HG02759 (cell line): ENCODE measurements around the gene NR6A1.

Source experiments
- ATAC-seq: cut with Tn5 transposase; IDR thresholded peaks from one replicate; pipeline ENCODE4 v1.9.1; 2021; ENCODE audit warnings: mild to moderate bottlenecking, moderate library complexity; ENCODE audit not compliant: unreplicated experiment

NR6A1 gene

DNA sequence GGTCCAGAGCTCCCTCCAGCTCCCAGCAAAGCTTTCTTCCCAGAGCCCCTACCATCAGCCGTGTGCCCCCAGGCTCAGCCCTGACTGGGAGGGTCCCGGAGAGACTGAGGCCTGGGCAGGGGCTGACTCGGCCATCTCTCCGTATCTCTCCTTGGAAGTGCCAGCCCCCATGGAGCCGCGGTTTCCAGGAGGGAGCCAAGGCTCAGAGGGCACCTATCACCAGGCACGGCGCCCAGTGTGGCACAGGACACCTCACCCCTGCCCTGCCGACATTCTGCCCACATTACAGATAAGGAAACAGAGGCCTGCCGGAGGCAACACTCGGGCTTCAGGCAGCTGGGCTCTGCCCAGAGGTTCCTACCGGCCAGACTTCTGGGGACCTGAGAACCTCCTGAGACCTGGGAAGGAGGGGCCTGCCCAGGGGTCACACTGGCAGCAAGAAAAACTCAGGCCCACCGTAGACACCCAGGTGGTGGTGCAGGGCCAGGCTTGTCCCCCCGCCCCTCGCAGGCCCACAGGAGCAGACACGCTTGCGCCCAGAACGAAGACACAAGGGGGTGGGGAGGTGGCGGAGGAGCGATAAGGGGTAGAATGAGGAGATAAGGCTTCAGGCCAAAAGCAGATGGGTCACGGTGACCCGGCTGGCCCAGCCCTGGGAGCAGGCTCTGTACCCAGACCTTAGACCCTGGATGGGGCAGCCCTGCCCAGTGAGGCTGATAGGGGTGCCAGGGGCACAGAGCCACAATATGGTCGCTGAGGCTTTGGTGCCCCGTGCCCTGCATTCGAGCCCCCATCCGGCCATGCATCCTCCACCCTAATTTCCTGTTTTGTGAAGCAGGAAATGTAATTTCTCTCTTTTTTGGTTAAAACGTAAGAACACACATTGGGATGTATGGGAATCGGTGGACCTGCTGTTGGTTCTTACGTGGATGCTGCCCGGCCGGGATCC, 275.7 kb downstream of the NR6A1 start:
- ATAC-seq: no peak

DNA sequence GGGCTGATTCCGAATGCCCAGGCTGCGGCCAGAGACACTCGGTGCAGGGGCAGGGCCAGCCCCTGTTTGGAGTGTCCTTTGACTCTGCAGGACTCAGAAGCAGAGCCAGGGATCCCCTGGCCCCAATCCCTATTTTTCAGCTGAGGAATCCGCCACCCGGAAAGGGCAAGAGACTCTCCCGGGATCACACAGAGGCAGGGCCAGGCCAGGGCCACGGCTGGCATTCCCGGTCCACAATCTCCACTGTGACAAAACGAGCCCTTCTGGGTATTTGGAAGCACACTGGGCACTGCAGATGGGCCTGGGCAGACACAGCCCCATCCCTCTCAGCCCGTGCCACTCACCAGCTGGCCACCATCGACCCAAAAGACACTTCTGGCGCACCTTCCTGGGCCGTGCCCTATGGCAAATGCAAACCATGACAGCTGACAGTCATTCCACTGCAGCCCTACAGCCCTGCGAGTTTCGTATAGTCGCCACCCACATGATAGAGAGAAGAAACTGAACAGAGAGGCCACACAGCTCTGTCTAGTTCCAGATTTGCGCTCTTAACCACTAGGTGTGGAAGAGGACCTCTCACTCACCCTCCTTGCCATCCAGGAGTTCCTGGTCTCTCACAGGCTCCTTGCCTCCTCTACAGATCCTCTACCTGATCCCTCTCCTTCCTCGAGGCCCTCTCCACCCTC, 277.2 kb downstream of the NR6A1 start:
- ATAC-seq: peak; percentile 52

DNA sequence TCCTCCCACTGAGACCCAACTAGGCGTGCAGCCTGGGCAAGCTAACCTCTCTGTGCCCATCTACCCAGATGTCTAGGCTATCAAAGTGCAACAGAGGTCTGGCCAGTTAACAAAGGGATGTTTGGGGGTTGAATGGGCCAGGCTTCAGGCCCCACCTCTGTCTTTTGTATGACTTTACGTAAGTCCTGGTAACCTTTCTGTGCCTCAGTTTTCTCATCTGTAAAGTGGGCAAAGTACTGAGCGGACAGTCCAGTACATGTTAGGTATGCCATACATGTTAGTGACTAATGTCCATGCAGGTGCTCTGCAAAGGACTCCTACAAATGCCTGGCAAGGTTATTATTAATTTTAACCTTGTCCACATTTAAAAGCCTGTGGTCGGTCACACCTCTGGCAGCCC, 277.9 kb downstream of the NR6A1 start:
- no peak for ATAC-seq

DNA sequence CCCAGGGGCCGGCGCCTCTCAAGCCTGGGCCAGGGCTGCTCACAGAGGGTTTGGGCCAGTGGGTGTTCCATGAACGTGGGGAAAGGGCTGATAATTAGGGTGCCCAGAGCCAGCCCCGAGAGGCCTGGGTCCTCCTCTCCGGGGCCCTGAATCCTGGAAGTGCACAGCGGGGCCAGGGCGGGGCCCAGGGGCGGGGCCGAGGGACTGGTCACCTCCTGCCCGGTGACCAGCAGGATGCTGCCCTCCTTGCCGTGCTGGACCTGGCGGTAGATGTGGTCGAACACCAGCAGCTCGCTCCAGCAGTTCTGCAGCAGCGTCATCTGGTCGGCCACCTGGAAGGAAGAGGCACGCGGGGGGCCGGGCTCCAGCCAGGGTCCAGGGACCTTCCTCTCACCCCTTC, 278.3 kb downstream of the NR6A1 start:
- no peak for ATAC-seq

DNA sequence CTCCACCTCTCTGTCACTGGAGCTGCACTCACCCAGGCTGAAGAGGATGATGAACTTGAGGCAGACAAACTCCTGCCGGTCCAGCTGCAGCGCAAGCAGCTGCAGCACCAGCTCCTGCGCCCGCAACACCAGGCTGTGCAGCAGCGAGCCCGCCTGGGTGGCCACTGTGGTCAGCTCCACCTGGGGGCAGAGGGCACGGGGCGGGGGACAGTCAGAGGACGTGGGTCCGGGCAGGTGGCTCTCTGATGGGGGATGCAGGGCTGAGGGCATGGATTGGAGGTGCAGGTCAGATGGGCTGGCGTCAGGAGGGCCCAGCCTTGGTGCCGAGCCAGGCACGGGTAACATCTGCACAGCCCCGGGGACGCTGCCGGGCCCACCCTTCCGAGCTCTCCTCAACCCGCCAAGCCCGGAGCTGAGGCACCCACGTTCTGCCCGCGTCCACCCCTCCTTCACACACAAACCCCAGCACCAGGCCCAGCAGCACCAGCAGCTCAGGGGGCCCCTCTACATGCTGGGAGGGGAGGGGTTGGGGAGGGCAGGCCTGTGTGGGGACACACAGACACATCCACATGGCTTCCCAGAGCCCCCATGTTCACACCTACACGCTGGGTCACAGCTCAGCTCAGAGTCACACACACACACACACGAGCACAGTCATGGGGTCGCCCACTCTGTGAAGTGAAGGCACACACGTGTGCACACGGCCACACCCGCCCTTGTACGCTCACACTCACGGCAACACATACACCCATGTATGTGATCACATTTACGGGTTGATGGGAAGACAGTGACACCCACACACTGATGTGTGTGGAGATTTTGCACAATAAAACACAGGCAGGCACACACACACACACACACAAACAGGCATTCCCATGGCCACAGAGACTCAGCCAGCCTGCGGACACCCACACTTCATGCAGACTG, 279.8 kb downstream of the NR6A1 start:
- ATAC-seq: no peak

DNA sequence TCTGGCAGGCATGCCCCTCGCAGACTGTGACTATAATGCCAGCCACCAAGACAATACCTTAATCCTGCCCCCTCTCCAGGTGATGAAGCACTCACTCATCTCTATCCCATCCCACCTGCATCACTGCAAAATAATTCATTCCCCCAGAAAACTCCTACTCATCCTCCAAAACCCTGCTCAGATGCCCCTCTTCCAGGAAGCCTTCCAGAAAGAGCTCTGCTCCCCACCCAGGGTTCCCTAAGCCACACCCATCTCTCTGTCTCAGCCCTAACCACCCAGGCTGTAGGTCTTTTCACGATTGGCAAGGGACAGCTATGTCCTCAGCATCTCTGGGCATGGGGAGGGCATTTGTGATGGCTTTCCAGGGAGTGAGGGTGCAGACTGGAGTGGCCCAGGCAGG, 281.1 kb downstream of the NR6A1 start:
- ATAC-seq: no peak

DNA sequence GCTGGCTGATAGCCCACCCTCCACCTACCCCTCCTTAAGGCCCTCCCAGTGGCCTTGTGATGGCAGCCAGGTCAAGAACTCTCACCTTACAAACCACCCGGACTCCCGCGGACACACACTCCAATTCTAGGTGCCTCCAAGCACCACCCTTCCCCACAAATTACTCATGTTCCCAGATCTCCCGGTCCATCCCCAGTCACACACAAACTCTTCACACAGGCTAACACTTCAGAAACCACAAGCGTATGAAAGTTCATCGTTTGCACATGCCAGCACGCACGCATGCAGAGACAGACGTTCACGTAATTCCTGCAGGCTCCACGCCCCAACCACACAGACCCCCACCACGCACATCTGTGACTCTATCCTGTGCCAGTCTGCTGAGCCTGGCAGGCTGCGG, 281.9 kb downstream of the NR6A1 start:
- no peak for ATAC-seq

DNA sequence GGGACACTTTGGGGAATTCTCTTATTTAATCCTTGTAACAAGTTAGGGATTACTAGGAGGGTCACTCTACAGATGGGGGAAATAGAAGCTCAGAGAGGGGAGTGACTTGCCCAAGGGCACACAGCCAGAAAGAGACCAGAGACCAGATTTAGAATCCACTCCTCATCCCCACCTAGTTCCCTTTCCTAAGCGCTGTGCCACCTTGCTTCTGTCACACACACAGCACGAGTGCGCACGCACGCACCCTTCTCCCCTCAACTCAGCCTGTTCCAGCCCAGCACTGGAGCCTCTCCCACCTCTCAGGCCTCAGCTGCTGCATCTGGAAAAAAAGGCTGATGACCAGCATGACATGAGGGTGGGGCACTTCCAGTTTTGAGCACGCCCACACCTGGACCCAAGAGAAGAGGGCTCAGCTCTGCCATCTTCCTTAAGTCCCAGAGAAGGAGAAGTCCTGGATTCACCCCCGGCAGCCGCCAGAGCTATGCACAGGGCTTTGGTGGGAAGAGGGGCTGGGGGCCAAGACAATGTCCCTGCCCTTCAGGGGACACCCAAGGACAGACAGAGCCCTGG, 282.4 kb downstream of the NR6A1 start:
- ATAC-seq: no peak

DNA sequence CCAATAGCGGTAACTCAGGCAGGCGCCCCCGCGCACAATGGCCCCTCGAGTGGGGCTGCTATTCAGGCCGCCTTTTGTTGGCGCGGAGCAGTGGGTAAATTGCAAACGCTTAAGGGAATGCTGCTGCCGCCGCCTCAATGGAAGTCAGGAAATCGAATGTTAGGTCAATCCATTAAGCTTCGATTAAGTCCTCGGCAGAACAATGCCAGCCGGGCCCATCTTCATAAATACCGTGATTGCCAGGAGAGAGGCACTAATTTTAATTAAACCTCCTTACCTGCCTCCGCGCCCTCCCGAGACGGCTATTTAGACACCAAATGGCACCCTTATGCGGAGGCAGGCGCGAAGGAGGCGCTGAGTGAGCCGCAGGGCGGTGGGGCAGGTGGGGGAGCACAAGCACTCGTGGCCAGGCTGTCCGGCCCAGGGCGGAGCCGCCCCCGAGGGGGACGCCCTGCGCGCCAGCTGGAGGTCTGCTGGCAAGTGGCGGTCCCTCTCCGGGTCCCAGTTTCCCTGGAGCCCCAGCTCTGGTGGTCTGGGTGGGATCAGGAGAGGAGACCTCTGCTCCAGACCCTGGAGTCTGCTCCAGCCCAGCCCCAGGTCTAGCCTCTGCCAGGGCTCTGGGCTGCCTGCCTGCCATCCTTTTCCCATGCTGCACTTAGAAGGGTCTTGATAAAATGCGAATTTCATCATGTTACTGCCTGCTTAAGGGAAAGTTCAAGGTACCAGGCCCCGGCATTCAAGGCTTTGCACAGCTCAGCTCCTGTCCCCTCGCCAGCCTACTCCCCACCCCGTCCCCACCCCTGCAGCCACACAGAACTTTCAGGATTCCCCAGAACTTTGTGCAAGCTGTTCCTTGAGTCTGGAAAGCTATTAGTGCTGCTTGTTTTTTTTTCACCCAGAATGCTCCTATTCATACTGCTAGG, 283.6 kb downstream of the NR6A1 start:
- ATAC-seq: no peak

DNA sequence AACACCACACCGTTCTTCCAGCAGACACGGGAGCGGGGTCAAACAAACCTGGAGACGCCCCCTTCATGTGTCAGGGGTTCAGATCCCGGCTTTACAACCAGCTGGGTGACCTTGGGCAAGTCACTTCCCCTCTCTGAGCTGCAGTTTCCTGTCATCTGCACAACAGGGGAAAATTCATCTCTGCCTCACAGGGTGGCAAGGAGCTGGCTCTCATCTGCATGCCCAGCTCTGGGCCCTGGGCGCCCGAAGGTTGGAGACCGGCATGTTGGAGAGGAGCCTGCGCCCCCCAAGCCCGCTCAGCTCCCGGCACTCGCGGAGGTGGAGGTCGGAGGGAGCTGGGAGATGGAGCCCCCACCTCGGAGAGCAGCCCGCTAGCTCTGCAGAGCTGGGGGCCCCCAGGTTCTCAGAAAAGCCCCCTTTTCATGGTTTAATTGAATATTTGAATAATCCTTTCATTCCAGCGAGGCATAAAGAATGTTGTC, 284.3 kb downstream of the NR6A1 start:
- ATAC-seq: no peak

DNA sequence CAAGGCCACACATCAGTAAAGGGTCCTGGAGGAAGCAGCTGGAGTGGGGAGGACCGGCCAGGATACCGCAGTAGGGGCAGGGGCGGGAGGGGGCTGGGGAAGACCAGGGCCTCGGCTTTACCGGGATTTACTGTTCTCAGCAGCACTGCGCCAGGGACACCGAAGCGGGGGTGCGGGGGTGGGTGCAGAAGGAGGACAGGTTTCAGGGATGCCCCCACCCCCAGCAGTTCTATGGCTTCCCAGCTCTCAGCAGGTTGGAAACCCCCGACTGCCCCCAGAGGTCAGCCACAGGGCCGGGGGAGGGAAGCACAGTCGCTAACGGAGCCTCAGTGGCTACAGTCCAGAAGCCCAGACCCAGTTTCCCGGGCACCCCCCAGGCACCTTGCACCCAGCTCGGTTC, 285.2 kb downstream of the NR6A1 start:
- ATAC-seq: no peak

DNA sequence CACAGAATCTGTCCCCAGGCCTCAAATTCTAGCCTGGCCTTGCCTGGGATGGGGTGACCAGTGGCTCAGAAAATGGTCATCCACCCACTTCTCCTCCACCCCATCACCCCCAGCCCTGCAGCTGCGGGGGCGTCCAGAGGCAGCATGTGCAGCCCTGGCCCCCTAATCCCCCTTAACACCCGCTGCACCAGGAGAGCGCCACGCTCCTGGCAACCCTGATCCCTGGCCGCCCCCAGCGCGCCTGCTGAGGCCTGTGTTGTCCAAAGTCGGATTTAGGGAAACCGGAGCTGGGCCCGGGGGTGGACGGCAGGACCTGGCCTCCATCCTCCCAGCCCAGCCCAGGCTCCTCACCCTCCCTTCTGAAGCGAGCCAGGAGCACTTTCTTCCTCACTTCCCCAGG, 285.9 kb downstream of the NR6A1 start:
- no peak for ATAC-seq

DNA sequence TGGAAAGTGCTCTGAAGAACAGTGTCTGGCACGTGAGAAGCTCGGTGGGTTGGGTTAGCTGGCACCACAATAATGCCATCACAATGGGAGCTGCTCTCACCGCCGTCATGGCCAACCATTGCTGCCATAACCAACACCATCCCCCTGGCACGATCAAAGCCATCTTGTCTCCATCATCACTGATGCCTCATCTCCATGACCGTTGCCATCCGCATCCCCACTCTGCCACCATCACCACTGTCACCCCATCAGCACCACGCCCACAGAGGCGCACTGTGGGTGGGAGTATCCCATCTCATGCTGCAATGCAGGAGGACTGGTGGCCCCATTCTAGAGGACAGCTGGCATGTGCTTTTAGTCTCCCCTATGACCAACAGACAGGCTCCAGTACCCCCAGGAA, 287.6 kb downstream of the NR6A1 start:
- no peak for ATAC-seq

DNA sequence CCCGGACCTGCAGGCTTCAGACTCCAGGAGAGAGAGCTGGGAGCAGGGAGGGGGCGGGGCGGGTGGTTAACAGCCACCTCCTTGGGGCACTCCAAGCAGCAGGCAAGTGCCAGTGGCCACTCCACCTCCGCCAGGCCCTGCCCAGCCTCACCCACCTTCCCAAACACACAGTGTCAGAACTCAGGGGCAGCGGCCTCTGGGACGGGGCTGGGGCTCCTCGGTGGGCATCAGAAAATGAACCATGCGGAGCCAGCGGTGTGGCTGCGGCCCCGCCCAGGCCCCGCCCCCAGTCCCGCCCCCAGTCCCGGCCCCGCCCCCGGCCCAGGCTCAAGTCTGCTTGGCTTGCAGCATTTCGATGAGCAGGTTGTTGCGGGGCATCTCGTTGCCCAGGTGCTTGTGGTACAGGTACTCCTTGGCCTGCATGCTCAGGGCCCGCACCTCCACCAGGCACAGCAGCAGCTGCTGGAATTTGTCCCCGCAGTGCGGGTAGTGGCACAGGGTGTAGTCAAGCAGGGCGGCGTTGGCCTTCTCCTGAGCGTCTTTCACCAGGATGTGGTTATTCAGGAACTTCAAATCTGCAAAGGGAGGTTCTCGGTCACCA, 288.6 kb downstream of the NR6A1 start:
- no peak for ATAC-seq

DNA sequence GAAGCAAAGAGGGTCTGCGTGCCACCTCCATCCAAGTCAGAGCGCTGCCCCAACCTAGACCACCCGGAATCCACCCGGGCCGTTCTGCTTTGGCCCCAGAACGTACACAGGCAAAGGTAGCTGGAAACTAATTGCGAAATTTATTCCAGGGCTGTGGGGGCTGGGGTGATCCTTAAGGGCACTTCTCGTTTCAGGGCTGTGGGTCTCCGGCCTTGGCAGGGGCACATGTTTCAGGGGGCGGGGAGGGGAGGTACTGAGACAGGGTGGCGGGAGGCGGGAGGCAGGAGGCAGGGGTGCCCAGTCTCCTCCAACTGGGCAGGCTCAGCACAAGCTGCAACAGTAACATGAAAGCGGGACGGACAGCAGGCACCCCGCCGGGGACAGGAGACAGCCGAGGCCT, 290.0 kb downstream of the NR6A1 start:
- ATAC-seq: no peak

DNA sequence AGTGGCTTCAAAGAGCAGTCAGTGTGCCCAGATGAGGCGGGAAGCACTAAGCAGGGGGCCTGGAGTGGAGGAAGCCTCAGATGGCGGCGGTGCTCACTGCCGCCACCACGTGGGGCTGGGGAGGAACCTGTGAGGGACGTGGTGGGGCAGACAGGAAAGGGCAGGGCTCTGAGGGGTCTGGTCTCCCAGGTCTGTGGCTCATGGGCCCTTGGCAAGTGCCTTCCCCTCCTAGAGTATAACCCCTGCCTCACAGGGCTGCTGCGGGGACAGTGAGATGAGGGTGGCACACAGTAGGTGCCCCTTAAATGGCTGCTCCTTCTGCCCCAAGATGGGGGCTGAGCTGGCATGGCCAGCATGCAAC, 290.5 kb downstream of the NR6A1 start:
- ATAC-seq: peak; percentile 50

DNA sequence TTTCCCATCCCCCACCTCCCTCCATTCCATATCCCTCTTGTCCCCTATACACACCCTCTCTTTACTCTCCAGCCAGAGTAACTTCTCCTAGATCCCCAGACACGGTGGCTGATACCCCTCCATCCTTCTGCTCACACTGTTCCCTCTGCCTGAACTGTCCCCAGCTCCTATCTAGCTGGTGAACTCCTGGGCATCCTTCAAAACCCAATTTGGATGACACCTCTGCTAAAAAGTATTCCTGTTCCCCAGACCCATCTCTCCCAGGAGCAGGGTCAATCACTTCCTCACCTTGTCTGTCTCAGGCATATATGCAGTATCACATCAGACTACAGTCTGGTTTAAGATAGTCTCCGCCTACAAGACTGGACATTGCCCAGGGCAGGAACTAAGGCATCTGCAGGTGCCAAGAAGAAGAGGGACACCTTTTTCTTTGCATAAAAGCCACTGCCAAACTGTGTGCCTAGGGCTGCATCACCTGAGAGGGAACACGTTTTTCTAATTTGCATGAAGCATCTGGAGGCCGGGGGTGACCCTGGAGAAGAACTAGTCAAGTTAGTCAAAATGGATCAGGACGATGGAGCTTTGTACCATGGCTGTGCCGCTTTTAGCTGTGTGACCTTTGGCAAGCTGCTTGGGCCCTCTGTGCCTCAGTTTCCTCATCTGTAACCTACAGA, 291.0 kb downstream of the NR6A1 start:
- no peak for ATAC-seq

DNA sequence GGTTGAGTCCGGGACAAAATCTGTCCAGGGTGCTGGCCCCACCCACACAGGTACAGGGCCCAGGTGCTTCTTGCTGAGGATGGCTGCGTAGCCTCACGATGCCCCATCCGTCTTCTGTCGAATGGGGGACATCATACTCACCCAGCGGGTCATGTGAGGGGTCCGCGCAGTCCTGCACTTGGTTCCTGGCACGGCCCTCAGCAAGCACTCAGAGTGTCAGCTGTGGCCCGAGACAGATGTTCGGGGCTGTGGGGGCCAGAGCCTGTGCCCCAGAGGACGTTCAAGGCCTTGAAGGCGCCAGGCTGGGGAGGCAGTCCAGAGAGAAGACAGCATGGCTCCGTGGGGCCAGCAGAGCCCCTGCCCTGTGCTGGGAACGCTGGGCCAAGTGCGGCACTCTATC, 291.7 kb downstream of the NR6A1 start:
- no peak for ATAC-seq

DNA sequence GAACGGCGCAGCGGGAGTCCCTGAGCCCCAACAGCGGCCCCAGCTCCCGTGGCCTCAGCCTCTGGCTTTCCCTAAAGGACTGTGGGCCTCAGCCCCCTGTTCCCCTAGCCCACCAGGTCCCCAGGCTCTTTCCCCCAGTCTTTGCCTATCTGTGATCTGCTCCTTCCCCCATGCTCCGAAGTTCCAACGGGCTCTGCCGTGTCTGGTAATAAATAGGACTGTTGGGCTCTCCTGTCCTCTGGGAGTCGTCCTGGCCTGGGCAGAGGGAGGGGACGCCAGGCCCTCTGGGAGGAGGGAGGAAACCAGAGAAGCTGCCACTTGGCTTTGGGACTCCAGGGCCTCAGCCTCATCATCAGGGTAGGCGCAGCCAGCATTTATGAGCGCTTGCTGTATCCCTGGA, 292.8 kb downstream of the NR6A1 start:
- no peak for ATAC-seq
